ENCODE data around the gene MRGPRG.

GRCh38 chr11:3194016-3194816 lies 24.4 kb downstream of the MRGPRG start:
- no peak for TF ChIP-seq CTCF (IDR thresholded peaks at IDR 0.05; ENCODE audit: low read length)
- no peak for TF ChIP-seq EZH2 (IDR thresholded peaks at IDR 0.05; ENCODE audit: borderline replicate concordance, low read length)
